GM21619 (cell line): ENCODE data around the gene RPS15A.

Experiments used
- ATAC-seq: cut with Tn5 transposase; IDR thresholded peaks from one replicate; pipeline ENCODE4 v1.9.1; 2021; ENCODE audit not compliant: unreplicated experiment

The RPS15A gene

GRCh38 chr16:18789850-18790706 lies at the start of gene RPS15A:
Gene RPS15A, minus strand, starts transcription at chr16:18790334. Its CDS starts 1,221 bp downstream, at chr16:18789113.
- ATAC-seq, result peak; percentile 88

DNA sequence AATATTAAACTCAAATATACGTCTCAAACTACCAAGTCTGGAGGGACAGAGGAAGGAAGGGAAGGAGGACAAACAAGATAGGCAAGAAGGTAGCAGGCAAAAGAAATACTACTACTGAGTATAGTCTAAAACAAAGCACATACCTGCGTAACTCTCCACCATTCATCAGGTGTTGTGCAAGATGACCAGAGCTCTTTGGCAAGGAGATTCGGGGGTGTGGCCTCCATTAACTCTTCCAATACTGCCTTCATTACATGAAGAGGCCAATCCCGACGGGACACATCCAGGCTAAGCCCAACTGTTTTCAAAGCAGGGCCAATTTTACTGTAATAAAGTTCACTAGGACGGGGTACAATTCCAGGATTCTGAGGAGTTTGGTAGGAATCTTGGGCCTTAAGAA lies 49.4 kb upstream of the RPS15A start:
- no peak for ATAC-seq

DNA sequence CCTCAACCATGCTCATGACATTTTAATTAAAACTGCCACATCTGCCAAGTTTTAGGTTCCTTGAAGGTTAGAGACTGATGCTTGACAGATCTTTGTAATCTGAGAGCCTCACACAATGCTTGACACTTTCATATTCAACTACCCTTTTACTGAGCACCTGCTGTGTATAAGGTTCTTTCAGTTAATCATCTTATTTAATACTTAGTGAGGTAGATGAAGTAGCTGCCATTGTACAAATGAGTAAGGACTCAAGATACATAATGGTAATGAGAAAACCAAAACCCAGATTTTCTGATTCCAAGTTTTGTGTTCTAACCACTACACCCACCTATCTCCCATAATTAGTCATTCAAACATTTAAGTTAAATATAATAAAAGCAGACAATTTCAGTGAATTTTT lies 46.6 kb upstream of the RPS15A start:
- ATAC-seq, result no peak

DNA sequence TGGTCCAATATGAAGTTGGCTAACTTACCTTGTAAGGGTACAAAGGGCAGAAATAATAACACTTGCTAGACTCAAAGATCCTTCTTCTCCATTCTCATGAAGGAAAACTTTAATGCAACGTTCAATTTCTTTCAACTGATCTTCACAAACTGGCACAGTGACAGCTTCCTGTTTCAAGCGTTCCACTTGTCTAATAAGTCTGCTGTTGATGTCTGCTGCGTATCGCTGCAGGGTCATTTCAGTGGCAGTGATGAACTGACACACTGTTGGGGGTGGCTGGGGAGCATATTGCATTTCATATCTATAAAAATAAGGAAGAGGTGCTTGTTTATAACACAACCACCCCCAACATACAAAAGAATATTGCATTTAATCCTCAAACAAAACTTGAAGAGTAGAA lies 44.7 kb upstream of the RPS15A start:
- ATAC-seq, result no peak

DNA sequence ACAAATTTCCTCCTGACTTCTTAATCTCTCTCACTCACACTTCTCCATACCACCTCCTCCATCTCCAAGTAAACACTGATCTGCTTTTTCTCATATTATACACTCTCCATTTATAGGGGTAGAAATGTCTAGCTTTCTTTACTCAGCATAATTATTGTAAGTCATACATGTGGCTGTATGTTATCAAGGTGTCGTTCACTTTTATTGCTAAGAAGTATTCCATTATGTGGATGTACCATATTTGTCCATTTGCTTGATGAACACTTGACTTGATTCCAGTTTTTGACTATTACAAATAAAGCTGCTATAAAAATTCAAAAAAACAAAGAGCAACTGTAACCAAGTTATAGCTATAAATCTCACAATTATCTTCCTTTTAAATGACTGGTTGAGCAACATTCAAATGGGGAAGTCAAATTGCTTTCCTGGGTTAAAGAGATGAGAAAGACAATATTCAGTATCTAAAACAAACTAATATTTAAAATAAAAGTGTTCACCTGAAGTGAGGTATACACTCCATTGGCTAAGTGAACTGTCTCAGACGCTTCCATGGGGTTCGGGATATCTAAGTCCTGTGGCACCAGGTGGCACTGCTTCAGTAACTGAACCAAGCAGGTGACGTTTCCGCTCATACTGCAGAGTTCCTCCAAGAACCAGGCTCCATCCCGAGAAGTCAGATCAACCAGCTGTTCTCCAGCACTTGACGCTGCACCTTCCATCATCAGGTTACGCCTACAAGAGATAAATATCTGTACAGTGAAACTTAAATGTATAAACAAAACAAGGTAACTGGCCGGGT lies 43.8 kb upstream of the RPS15A start:
- no peak for ATAC-seq

DNA sequence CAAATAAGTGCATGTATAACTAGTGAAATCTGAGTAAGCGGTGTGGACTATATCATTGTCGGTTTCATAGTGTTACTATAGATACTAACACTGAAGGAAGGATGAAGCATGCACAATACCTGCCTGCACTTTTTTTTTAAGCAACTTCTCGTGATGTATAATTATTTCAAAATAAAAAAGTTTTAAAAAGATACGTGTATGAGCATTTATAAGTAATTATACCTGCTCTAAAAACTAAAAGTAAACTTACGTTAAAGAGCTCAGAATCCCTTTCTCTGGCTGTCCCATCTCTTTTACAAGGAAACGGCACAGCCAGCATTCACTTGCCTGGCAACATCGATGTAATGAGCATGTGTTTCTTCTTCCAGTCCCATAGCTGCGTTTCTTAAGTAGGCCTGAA lies 42.5 kb upstream of the RPS15A start:
- ATAC-seq, result no peak

- ATAC-seq, result no peak
Measured at GRCh38 chr16:18832006-18832405, 41.9 kb upstream of the RPS15A start.

DNA sequence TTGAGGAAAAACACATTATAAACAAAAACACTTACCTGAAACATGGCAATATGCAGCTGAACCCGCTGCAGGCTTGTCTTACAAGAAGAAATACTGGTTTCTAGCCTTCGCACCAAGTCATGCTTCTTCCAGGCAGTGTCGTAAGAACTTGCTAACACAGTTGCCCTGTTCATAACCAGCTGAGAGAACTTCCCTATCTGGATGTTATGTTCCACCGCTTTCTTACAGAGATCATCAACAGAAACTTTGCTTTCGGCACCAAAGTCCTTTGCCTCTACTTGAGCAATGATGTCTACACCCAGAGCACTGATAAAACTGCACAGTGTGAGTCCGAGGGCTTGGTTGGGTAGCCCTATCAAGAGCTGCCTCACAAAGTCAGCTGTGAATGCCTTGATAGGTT lies 39.1 kb upstream of the RPS15A start:
- ATAC-seq, result no peak

DNA sequence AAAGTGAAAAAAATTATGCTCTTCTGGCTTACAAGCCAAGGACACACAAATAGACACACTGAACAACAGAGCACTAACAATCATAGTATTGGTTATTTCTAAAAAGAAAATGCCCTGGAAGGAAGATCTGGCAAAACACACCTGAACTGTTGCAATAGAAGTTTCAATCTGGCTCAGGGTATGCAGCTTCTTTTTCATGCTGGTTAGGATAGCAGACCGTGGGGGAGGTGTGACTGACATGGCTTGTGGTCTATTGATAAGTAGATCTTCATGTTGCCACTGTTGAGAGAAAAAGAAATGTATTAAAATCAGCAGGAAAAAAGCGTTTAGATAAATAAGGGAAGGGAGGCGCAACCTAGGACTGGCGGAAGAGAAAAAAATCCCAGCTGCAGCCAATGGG lies 37.8 kb upstream of the RPS15A start:
- no peak for ATAC-seq

GRCh38 chr16:18816286-18816685 lies 26.2 kb upstream of the RPS15A start:
- ATAC-seq, result no peak

- no peak for ATAC-seq
Measured at GRCh38 chr16:18811925-18812324, 21.8 kb upstream of the RPS15A start.

- no peak for ATAC-seq
Measured at GRCh38 chr16:18809165-18809564, 19.0 kb upstream of the RPS15A start.

- no peak for ATAC-seq
Measured at GRCh38 chr16:18805257-18805773, 15.2 kb upstream of the RPS15A start.

GRCh38 chr16:18804540-18804939 lies 14.4 kb upstream of the RPS15A start:
- ATAC-seq, result no peak

DNA sequence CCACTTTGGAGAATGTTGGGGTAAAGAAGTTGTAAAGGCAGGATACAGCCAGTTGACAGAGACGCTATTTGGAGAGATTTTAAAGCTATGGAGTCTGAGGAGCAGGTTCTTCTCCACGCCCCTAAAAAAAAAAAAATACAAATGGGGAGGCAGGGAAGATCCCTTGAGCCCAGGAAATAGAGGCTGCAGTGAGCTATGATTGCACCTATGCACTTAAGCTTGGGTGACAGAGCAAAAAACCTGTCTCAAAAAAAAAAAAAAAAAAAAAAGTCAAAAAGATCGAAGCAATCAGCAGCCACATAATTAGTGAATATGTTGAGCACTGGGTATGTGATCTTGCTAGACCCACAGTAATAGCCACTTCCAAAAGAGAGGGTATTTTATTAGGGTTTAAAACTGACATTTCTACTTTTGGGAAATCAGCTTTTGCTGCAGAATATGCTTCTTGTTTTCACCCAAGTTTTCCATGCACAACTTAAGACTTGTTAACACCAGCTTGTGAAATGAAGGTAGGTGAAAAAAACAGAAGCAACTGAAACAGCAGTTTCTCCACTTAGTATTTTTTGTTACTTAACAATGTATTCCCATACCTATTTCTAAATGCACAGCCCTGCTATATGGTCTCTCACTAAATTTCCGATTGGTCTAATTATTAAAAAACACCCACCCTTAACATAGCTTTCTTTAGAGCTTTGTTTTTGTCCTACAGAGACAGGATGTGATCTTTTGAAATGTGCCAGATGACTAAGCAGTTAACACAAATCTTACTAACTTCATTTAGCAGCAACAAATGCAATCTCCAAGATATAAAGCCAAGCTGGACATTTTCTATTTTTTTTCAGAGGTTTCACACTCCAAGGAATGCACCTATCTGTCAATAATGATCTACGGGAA lies 13.7 kb upstream of the RPS15A start:
- no peak for ATAC-seq

DNA sequence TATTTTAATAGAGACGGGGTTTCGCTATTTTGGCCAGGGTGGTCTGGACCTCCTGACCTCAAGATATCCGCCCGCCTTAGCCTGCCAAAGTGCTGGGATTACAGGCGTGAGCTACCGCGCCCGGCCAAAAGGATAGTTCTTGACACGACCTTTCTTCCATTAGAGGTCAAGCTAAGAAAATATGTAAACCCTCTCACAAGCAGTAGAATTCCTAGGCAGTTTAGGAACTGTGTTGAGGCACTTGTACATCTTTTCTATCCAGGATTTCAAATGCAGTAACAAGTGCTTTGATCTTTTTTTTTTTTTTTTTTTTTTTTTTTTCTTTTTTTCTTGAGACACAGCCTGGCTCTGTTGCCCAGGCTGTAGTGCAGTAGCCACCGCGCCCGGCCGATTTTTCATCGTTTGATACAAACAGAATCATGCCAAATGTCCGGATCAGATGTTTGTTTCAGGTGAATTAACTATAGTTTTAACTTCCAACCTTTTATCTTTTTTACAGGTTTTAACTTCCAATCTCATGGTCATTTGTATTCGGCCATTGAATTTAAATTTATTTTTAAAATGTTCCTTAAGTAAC lies 12.7 kb upstream of the RPS15A start:
- no peak for ATAC-seq

DNA sequence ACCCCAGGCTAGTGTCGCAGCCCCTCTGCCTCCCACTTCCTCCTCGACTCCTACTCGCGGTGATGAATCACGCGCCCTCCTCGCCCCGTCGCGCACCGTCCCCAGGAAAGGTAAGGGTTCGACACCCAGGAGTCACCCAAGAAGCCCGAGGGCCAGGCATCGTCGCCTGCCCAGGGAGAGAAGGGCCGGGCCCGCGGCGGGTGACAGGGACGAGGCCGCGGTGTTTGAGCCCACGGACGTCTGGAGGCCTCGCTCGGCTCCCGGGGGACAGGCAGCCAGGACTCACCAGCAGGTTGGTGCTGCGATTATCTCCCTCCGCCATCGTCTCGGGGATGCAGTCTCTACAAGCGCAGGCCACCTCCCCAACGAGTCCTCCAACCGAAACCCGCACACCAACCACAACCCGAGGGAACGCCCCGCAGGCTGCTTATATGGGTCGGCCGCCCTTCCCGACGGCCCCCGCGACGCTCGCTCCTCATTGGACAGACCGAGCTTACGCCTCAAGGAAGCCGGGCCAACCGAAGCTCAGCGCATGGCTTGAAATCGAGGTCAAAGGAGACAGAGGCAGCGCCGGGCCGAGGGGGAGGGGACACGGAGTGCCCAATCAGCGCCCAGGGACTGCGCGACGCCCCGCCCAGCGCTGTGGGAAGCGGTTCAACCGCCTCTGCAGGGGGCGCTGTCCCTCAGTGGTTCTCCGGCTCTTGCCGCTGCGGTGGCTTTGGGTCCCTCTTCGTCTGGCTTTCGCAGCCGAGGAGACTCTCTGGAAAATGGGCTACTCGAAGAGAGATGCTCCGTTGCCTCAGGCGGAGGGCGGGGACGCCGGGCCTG lies 11.2 kb upstream of the RPS15A start, which contains the start of gene ARL6IP1:
TSS of gene ARL6IP1 (minus strand) at position 405 of the 828 bp plus-strand sequence. CDS start at position 322, 83 bp downstream.
- ATAC-seq, result peak; percentile 94

DNA sequence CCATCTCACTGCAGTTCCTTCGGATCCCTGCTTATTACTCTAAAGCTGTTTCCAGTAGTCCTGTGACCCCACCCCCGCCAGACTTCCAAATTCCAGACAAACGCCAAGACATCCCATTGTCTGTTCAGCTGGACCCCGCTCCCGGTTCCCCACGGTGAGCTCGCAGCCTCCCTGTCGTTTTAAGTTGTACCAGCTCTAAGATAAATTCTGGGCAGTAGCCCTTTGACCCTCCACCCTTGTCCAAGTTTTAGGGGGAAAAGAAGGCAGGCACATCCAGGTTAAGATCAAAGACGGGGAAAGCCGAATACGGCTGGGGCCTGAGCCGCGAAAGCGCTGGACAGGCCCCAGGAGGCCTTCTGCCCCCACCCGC lies 10.6 kb upstream of the RPS15A start:
- no peak for ATAC-seq

DNA sequence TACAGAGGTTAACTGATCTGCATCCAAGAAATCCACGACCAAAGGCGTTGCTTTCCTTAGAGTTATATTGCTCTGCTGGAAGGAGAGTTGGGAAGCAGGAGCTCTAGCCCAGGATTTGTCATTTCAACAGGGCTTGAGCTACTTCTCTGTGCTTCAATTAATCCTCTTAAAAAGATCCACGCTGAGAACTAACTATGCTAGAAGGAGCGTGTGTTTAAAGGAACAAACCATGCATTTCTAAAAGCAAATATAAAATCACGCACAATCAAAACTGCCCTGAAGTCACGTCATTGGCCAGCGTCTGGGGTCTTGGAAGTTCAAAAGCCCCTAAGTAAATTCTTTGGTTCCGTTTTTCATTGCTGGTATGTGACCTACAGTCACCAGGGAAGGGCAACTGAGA lies 10.2 kb upstream of the RPS15A start:
- ATAC-seq, result no peak

GRCh38 chr16:18799500-18799899 lies 9.4 kb upstream of the RPS15A start:
- no peak for ATAC-seq
